Panc1 (cell line): Measurements from ENCODE around the gene ATP5MC2.

Experiments
- CTCF ChIP-seq: fragments of 450-650 bp; IDR thresholded peaks from 2 replicates; pipeline ENCODE4 v1.5.1; 2017; ENCODE audit warnings: mild to moderate bottlenecking
- POLR2AphosphoS5 ChIP-seq: IDR thresholded peaks from 2 replicates; pipeline ENCODE4 v1.6.1; 2012; ENCODE audit warnings: mild to moderate bottlenecking, low read depth, low read length, moderate library complexity
- SIN3A ChIP-seq: IDR thresholded peaks from 2 replicates; pipeline ENCODE4 v1.6.1; 2012; ENCODE audit warnings: low read depth, mild to moderate bottlenecking, low read length, moderate library complexity, borderline replicate concordance; ENCODE audit not compliant: insufficient read depth
- TCF7L2 ChIP-seq: IDR thresholded peaks from 2 replicates; pipeline ENCODE4 v1.6.1; 2011; ENCODE audit warnings: mild to moderate bottlenecking, low read depth, low read length, inconsistent platforms
- TF ChIP-seq, protein P1 (sequence below), 2 experiments: IDR thresholded peaks; 2 replicates each; pipeline ENCODE4 v1.6.1; 2011 to 2012; ENCODE audit warnings: low read depth in 2 of 2, control low read depth in 1 of 2, low read length in 1 of 2, mild to moderate bottlenecking in 1 of 2, moderate library complexity in 1 of 2; ENCODE audit not compliant: insufficient read depth in 1 of 2

DNA sequence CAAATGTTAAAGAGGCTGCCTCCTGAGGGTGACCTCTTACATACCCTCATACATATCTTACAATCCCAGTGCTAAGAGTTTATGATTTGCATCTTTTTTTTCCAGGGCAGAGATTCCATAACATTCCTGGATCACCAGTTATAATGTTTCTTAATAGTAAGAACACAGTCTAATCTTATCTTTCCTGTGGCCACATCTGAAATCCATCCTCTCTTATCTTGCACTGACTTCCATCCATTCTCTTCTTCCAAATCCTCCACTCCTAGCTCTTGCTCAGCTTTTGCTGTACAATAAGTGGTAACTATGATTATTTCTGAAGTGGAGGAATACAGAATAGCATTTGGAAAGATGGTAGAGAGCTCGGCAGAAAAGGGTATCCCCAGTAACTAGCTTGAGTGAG, 45.1 kb upstream of the ATP5MC2 start:
- TF ChIP-seq POLR2AphosphoS5 (no peak), TCF7L2 (no peak), CTCF (no peak), SIN3A (no peak)
- TF ChIP-seq, protein P1, sequence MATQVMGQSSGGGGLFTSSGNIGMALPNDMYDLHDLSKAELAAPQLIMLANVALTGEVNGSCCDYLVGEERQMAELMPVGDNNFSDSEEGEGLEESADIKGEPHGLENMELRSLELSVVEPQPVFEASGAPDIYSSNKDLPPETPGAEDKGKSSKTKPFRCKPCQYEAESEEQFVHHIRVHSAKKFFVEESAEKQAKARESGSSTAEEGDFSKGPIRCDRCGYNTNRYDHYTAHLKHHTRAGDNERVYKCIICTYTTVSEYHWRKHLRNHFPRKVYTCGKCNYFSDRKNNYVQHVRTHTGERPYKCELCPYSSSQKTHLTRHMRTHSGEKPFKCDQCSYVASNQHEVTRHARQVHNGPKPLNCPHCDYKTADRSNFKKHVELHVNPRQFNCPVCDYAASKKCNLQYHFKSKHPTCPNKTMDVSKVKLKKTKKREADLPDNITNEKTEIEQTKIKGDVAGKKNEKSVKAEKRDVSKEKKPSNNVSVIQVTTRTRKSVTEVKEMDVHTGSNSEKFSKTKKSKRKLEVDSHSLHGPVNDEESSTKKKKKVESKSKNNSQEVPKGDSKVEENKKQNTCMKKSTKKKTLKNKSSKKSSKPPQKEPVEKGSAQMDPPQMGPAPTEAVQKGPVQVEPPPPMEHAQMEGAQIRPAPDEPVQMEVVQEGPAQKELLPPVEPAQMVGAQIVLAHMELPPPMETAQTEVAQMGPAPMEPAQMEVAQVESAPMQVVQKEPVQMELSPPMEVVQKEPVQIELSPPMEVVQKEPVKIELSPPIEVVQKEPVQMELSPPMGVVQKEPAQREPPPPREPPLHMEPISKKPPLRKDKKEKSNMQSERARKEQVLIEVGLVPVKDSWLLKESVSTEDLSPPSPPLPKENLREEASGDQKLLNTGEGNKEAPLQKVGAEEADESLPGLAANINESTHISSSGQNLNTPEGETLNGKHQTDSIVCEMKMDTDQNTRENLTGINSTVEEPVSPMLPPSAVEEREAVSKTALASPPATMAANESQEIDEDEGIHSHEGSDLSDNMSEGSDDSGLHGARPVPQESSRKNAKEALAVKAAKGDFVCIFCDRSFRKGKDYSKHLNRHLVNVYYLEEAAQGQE (IDR thresholded peaks at IDR 0.05; ENCODE audit: insufficient read depth in 1 of 2, low read depth in 2 of 2, low read length in 1 of 2) = no peak
